WI38 (cell line): ENCODE results near the gene INSIG2.

ENCODE experiments used
- H3K4me3 ChIP-seq: 2 replicates; pipeline ENCODE4 v1.5.1; 2011; ENCODE audit warnings: low read depth, mild to moderate bottlenecking, control low read depth, low read length
- CTCF ChIP-seq: IDR thresholded peaks from 2 replicates; pipeline ENCODE4 v1.5.1; 2012; ENCODE audit warnings: low read depth, mild to moderate bottlenecking, control low read depth, low read length

Gene INSIG2

GRCh38 chr2:118059919-118060478, 28.3 kb upstream of the INSIG2 start:
- H3K4me3 ChIP-seq: no peak overlapping the region
- TF ChIP-seq CTCF: no peak

- no peak overlapping the region for H3K4me3 ChIP-seq
- TF ChIP-seq CTCF: 0 out of 2 replicates have a peak, but pooled peaks have one; percentile 8
Observed at GRCh38 chr2:118061135-118061955, 26.9 kb upstream of the INSIG2 start.

- no peak overlapping the region for H3K4me3 ChIP-seq
- no peak for TF ChIP-seq CTCF
Observed at GRCh38 chr2:118062048-118062447, 26.2 kb upstream of the INSIG2 start.

GRCh38 chr2:118062669-118063068, 25.6 kb upstream of the INSIG2 start:
- TF ChIP-seq CTCF: no peak
- H3K4me3 ChIP-seq: no peak overlapping the region

GRCh38 chr2:118065015-118065706, 23.1 kb upstream of the INSIG2 start:
- H3K4me3 ChIP-seq: no peak overlapping the region
- TF ChIP-seq CTCF: no peak

- no peak overlapping the region for H3K4me3 ChIP-seq
- TF ChIP-seq CTCF: no peak
Observed at GRCh38 chr2:118065921-118066511, 22.3 kb upstream of the INSIG2 start.
